NCI-H2107 treated with DMSO at 0.1 percent for 48 hours (cell line): ENCODE results near the gene MARCHF2.
A peak's percentile ranks its signal among the peaks of the same experiment; 100 is the strongest.
"Not testable (repeated sequence)": the region's sequence is repeated elsewhere in the genome, so short reads cannot be mapped to it uniquely, and the experiment has no call there.

ENCODE experiments used
- DNase-seq: peaks from one replicate; lab custom pipeline; 2025; ENCODE audit not compliant: unreplicated experiment; lab: John Stamatoyannopoulos, UW

The MARCHF2 gene, protein sequence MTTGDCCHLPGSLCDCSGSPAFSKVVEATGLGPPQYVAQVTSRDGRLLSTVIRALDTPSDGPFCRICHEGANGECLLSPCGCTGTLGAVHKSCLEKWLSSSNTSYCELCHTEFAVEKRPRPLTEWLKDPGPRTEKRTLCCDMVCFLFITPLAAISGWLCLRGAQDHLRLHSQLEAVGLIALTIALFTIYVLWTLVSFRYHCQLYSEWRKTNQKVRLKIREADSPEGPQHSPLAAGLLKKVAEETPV

DNA sequence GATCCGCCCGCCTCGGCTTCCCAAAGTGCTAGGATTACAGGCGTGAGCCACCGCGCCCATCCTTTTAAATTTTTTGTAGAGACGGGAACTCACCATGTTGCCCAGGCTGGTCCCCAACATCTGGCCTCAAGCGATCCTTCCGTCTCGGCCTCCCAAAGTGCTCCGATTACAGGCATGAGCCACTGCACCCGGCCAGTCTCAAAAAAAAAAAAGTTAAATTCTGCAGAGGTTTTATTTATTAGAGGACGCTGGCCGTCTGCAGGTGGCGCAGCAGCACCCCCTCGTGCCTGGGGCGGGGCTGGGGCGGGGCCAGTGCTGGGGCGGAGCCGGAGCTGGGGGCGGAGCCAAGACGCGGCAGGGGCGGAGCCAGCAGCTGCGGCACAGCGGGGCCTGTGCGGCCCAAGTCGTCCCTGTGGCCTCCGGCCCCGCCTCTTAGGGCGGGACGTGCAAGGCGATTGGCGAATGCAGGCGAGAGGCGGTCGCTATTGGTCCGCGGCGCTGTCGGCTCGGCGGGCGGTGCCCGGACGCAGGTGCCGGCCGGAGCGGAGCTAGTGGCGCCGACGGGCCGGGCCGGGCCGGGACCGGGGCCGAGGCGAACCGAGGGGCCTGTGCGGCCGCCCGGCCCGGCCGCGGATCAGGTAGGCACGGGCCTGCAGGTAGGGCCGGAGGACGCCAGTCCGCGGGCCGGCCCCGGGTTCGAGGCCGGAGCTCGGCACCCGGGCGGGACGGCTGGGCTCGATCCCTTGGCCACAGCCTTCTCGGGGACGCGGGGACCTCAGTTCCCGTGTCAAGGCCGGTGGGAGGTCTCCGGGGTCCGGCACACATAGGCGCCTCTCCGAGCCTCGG, at the start of gene MARCHF2:
Gene MARCHF2, plus strand, starts transcription at position 523 of the 846 bp plus-strand sequence. CDS start 8,536 bp downstream, outside the sequence.
- peak; percentile 46 for DNase-seq

DNA sequence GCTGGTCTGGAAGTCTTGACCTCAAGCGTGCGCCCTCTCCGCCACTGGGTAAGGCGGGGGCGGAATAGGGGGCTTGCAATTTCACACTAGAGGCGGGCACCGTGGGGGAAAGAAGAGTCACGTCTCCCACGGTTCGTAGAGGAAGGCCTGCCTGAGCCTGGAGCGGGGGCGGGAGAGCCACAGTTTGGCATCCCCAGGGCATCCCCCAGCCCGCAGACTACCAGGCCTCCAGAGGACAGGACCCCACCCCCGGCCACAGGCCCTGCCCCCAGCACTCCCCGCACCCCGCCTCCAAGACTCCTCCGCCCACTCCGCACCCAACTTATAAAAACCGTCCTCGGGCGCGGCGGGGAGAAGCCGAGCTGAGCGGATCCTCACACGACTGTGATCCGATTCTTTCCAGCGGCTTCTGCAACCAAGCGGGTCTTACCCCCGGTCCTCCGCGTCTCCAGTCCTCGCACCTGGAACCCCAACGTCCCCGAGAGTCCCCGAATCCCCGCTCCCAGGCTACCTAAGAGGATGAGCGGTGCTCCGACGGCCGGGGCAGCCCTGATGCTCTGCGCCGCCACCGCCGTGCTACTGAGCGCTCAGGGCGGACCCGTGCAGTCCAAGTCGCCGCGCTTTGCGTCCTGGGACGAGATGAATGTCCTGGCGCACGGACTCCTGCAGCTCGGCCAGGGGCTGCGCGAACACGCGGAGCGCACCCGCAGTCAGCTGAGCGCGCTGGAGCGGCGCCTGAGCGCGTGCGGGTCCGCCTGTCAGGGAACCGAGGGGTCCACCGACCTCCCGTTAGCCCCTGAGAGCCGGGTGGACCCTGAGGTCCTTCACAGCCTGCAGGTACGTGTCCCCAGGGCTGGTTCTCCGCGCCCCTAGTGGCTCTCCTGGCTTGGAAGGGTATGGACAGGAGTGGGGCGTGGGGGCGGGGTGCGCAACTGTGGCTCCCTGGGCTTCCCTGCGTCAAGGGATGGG, 49.0 kb upstream of the MARCHF2 start, which contains the start of gene ANGPTL4:
Gene ANGPTL4, plus strand, starts transcription at position 353 of the 969 bp plus-strand sequence. Its CDS starts 167 bp downstream, at position 520.
- DNase-seq = no peak

DNA sequence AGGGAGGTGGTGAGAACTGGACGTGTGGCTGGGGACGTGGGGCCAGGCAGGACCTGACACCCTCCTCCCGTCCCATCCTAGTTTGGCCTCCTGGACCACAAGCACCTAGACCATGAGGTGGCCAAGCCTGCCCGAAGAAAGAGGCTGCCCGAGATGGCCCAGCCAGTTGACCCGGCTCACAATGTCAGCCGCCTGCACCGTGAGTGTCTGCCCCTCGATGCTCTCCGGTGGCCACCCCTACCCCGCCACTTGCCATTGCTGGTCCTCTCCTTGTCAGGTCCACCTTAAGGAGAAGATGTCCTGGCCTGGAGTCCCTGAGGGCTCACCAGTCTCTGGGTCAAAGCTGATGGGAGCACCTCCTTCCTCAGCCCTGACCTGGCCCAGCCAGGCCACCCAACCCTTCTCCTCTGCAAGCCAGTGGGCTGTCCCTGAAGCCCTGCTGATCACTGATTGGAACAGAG, 47.0 kb upstream of the MARCHF2 start:
- DNase-seq = no peak

DNA sequence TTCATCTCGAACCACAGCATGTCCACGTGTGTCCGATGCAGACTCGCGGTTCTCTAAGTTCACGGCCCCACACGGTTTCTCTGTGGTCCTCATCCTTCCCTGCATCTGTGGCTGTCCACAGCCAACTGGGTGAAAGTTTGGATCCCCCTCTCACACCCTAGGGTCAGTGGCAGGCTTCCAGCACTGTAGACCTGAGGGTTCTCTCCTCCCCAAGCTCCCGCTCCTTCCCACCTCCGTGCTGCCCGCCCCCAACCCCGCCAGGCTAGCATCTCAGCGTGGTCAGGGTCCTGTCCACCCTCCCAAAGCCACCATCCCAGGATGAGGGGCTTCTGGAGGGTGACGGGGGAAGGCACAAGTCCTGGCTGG, 46.2 kb upstream of the MARCHF2 start:
- no peak for DNase-seq

DNA sequence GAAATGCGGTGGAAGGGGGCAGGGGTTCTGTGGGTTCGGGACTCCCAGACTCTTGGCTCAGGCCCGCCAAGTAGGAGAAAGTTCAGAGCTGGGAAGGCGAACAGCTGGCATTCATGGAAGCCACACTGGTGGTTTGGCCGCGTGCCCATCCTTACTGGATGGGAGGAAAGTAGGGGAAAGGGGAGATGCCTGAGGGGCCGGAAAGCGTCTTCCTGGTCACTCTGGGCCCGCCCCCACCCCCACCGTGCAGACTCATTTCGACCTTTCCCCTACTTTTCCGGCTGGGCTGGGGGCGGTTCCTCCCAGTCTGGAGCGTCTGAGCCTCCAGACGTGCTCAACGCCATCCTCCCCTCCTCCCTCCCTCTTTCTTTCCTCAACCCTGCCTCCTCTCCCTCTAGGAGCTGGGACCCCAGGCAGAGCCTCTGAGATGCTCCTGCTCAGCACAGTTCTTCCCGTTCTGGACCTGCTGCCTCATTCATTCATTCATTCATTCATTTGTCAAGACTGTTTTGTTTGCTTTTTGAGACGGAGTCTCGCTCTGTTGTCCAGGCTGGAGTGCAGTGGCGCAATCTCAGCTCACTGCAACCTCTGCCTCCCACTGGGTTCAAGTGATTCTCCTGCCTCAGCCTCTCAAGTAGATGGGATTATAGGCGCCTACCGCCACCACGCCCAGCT, 45.6 kb upstream of the MARCHF2 start:
- peak; percentile 38 for DNase-seq

DNA sequence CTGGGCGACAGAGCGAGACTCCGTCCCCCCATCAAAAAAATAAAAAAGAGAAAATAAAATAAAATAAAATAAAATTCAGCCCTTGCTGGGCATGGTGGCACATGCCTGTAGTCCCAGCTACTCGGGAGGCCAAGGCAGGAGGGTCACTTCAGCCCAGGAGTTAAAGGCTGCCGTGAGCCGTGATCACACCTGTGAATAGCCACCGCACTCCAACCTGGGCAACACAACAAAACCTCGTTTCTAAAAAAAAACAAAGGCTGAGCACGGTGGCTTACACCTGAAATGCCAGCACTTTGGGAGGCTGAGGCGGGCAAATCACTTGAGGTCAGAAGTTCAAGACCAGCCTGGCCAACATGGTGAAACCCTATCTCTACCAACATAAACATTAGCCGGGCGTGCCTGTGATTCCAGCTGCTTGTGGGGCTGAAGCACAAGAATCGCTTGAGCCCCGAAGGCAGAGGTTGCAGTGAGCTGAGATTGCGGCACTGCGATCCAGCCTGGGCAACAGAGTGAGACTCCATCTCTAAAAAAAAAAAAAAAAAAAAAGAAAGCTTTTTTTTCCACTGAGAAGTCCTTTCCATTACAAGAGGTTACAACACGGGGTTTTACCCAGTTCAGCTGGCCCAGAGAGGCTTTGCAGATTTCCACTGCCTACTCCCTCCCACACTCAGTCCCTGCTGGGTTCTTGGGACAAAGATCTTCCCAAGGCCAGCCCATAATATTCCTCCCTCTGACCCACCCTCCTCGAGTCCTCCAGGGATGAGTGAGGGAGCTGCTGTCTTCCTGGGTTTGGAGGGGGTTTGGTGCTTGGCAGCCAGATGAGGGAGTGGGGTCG, 42.7 kb upstream of the MARCHF2 start:
- no peak for DNase-seq

DNA sequence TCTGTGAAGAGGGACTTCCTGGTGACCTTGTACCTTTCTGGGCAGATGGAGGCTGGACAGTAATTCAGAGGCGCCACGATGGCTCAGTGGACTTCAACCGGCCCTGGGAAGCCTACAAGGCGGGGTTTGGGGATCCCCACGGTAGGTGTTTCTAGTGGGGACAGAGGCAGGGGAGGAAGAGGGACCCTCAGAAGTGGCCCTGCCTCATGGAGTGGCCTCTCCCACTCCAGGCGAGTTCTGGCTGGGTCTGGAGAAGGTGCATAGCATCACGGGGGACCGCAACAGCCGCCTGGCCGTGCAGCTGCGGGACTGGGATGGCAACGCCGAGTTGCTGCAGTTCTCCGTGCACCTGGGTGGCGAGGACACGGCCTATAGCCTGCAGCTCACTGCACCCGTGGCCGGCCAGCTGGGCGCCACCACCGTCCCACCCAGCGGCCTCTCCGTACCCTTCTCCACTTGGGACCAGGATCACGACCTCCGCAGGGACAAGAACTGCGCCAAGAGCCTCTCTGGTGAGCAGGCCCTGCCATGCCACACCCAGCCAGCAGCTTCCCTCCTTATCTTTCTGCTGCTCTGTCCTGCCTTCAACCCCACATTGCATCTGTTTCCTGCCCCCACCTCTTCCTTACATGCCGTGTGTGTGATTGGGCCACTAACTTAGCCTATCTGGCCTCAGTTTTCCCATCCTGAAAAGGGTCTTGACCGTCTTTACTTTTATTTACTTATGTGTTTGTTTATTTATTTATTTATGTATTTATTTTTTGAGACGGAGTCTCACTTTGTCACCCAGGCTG, 41.9 kb upstream of the MARCHF2 start:
- no peak for DNase-seq

DNA sequence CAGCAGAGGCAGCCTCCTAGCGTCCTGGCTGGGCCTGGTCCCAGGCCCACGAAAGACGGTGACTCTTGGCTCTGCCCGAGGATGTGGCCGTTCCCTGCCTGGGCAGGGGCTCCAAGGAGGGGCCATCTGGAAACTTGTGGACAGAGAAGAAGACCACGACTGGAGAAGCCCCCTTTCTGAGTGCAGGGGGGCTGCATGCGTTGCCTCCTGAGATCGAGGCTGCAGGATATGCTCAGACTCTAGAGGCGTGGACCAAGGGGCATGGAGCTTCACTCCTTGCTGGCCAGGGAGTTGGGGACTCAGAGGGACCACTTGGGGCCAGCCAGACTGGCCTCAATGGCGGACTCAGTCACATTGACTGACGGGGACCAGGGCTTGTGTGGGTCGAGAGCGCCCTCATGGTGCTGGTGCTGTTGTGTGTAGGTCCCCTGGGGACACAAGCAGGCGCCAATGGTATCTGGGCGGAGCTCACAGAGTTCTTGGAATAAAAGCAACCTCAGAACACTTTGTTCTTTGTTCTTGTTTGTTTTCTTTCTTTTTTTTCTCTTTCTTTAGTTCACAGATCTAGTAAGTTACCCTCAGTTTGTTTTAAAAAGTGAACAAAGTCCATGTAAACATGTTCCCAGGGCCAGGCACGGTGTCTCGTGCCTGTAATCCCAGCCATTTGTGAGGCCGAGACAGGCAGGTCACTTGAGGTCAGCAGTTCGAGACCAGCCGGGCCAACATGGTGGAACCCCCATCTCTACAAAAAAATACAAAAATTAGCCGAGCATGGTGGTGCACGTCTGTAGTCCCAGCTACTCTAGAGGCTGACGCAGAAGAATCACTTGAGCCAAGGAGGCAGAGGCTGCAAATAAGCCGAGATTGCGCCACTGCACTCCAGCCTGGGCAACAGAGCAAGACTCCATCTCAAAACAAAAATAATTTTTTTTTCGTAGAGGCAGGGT, 39.0 kb upstream of the MARCHF2 start:
- no peak for DNase-seq

DNA sequence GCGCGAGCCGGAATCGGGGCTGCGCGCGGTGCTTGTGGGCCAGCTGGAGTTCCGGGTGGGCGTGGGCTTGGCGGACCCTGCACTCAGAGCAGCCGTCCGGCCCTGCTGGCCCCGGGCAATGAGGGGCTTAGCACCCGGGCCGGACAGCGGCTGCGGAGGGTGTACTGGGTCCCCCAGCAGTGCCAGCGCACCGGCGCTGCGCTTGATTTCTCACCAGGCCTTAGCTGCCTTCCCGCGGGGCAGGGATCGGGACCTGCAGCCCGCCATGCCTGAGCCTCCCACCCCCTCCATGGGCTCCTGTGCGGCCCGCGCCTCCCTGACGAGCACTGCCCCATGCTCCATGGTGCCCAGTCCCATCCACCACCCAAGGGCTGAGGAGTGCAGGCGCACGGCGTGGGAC, 37.3 kb upstream of the MARCHF2 start:
- DNase-seq = not testable (repeated sequence)

DNA sequence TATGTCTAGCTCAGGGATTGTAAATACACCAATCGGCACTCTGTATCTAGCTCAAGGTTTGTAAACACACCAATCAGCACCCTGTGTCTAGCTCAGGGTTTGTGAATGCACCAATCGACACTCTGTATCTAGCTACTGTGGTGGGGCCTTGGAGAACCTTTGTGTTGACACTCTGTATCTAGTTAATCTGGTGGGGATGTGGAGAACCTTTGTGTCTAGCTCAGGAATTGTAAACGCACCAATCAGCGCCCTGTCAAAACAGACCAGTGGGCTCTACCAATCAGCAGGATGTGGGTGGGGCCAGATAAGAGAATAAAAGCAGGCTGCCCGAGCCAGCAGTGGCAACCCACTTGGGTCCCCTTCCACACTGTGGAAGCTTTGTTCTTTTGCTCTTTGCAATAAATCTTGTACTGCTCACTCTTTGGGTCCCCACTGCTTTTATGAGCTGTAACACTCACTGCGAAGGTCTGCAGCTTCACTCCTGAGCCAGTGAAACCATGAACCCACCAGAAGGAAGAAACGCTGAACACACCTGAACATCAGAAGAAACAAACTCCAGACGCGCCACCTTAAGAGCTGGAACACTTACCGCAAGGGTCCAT, 36.6 kb upstream of the MARCHF2 start:
- not testable (repeated sequence) for DNase-seq

DNA sequence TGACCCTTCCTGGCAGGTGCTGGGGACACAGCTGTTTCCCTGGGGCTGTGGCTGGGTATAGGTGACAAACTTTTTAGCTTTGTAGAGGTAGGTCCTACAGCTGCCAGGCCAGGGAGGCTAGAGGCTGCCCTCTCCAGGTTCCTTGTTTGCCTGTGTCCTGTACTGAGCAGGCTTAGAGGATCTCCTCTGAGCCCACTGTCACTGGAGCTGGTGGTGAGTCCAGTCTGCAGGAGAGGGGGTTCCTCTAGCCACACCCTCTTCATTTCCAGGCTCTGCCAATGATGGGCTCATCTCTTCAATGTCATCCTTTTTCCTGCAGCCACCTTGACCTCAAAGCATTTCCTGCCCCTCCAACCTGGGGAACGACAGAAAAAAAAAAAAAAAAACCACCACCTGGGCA, 35.5 kb upstream of the MARCHF2 start:
- DNase-seq = no peak

DNA sequence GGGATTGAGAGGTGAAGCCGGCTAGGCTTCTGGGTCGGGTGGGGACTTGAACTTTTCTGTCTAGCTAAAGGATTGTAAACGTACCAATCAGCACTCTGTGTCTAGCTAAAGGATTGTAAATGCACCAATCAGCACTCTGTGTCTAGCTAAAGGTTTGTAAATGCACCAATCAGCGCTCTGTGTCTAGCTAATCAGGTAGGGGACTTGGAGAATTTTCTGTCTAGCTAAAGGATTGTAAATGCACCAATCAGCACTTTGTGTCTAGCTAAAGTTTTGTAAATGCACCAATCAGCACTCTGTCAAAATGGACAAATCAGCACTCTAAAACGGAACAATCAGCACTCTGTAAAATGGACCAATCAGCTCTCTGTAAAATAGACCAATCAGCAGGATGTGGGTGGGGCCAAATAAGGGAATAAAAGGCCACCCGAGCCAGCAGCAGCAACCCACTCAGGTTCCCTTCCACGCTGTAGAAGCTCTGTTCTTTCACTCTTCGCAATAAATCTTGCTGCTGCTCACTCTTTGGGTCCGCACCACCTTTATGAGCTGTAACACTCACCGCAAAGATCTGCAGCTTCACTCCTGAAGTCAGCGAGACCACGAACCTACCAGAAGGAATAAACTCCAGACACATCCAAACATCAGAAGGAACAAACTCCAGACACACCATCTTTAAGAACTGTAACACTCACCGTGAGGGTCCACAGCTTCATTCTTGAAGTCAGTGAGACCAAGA, 33.8 kb upstream of the MARCHF2 start:
- DNase-seq = not testable (repeated sequence)

DNA sequence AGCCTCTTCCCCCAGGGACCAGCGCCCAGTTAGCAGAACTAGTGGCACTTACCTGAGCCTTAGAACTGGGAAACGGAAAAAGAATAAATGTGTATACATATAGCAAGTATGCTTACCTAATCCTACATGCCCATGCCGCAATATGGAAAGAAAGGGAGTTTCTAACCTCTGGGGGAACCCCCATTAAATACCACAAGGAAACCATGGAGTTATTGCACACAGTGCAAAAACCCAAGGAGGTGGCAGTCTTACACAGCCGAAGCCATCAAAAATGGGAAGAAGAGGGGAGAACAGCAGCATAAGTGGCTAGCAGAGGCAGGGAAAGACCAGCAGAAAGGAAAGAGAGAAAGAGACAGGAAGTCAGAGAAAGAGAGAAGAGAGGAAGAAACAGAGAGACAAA, 28.5 kb upstream of the MARCHF2 start:
- not testable (repeated sequence) for DNase-seq

DNA sequence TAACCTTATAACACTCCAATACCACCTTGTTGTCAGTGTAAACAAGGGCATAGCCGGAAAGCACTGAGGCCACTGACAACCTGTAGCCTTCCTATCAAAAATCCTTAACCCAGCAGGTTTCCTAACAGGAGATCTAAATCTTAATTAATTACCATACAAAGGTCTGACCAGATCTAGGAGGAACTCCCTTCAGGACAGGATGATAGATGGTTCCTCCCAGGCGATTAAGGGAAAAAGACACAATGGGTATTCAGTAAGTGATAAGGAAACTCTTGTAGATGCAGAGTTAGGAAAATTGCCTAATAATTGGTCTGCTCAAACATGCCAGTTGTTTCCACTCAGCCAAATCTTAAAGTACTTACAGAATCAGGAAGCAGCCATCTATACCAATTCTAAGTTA, 28.0 kb upstream of the MARCHF2 start:
- DNase-seq = not testable (repeated sequence)

DNA sequence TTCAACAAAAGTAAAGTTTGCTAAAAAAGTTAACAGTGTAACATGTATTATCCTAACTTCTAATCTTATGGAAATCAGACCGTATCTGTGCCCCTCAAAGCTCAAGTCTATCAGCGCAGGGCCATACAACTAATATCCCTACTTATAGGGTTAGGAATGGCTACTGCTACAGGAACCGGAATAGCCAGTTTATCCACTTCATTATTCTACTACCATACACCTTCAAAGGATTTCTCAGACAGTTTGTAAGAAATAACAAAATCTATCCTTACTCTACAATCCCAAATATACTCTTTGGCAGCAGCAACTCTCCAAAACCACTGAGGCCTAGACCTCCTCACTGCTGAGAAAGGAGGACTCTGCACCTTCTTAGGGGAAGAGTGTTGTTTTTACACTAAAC, 27.5 kb upstream of the MARCHF2 start:
- DNase-seq = not testable (repeated sequence)

DNA sequence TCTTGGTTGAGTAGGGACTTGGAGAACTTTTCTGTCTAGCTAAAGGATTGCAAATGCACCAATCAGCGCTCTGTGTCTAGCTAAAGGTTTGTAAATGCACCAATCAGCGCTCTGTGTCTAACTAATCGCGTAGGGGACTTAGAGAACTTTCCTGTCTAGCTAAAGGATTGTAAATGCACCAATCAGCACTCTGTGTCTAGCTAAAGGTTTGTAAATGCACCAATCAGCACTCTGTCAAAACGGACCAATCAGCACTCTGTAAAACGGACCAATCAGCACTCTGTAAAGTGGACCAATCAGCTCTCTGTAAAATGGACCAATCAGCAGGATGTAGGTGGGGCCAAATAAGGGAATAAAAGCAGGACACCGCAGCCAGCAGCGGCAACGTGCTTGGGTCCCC, 26.7 kb upstream of the MARCHF2 start:
- not testable (repeated sequence) for DNase-seq

DNA sequence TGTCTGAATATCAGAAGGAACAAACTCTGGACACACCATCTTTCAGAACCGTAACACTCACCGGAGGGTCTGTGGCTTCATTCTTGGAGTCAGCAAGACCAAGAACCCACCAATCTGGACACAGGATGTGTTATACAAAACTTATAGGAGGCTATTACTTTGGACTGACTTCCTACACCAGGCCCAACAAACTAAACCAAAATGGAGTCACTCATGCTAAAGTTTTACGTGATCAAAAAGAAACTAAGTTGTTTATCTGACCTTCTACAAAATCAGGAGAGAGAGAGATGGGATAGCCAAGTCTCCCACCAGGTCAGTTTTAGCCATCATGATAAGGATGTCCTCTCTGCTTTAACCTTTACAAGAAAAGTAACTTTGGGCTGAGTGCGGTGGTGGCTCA, 26.1 kb upstream of the MARCHF2 start:
- DNase-seq = no peak
